HAP-1 (cell line): ENCODE results near the gene UNC13B.

Source experiments
- DNase-seq, 2 experiments: peaks; one replicate each; pipeline ENCODE4 v3.0.0-alpha.2; 2016 to 2020; ENCODE audit warnings: low spot score in 2 of 2
- H3K27me3 ChIP-seq: fragments of 250-450 bp; sonication (Bioruptor Pico); 2 replicates; pipeline ENCODE4 v1.5.1; 2020; ENCODE audit warnings: low read depth, mild to moderate bottlenecking, moderate library complexity
- H3K36me3 ChIP-seq: fragments of 250-450 bp; sonication (Bioruptor Pico); replicated peaks from 2 replicates; pipeline ENCODE4 v1.5.1; 2020; ENCODE audit warnings: mild to moderate bottlenecking
- H3K4me1 ChIP-seq: fragments of 250-450 bp; sonication (Bioruptor Pico); 2 replicates; pipeline ENCODE4 v1.5.1; 2020; ENCODE audit warnings: mild to moderate bottlenecking
- H3K4me3 ChIP-seq: fragments of 250-450 bp; sonication (Bioruptor Pico); 2 replicates; pipeline ENCODE4 v1.5.1; 2020; ENCODE audit warnings: mild to moderate bottlenecking, moderate library complexity
- H3K9me3 ChIP-seq: fragments of 250-450 bp; sonication (Bioruptor Pico); 2 replicates; pipeline ENCODE4 v1.5.1; 2020; ENCODE audit warnings: mild to moderate bottlenecking, moderate library complexity
- in situ Hi-C: fragments of 300-500 bp; cut with MboI; formaldehyde crosslinking; loops from 3 replicates; pipeline ENCODE4 v1.14.3; 2020; ENCODE audit warnings: low sequenced_read_pairs, inconsistent platforms, mixed read lengths

The UNC13B gene

GRCh38 chr9:35161713-35162604, at the start of gene UNC13B:
Gene UNC13B (plus strand): TSS chr9:35162009. CDS start chr9:35162284, 275 bp downstream.
- in situ Hi-C loops: no loop called here
- DNase-seq: peak; percentile 91 to 96
- peak within 1 kb of the TSS; percentile 80 for H3K4me3 ChIP-seq

DNA sequence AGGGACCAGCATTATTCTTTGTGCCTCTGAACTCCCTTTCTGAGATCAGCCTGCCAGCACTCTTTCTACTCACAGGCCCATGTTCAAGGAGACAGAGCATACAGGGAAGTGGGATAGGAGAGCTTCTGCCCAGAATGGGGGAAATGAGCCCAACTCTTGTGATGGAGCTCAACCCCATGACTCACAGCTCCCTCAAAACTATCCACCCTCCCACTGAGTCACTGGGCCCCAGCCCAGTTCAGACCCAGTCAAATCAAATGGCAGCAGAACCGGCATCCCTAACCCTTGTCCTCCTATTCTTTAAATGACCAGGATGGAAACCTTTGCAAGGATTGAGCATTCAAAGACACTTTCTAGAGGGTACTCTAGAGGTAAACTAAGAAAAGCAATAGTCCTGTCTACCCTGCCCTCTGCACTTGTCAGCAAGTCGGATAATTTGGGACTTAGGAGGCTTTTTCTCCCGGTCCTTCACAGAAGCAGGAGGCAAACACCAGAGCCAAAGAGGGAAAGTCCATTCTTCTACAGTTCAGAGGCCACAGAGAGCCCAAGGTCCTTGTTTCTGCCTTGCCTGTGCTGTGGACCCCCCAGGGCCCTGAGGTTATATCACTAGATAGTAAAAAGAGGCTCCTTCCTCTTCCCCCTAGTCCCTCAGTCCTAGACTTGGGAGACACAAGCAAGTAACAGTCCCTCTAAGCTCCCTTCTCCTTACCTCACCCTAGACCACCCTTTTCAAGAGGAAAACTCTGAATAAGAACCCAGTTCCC, 49.4 kb upstream of the UNC13B start:
- no peak for DNase-seq
- Histone ChIP-seq H3K4me3 (no peak overlapping the region), H3K27me3 (no peaks in the 10 kb centered on the region), H3K4me1 (peaks cover 20% of the 10 kb centered on the region), H3K9me3 (no peaks in the 10 kb centered on the region), H3K36me3 (no peaks in the 10 kb centered on the region)
- in situ Hi-C loops: loop anchor here (25.0 kb wide), 1 partner anchor 450 kb away; a partner anchor contains a TSS

More at GRCh38 chr9:35161713-35162604, at the start of gene UNC13B:
- Histone ChIP-seq H3K4me1 (peaks cover 34% of the 10 kb centered on the region), H3K36me3 (no peaks in the 10 kb centered on the region), H3K9me3 (no peaks in the 10 kb centered on the region), H3K27me3 (no peaks in the 10 kb centered on the region)

GRCh38 chr9:35114113-35114839, 47.5 kb upstream of the UNC13B start:
- H3K27me3 ChIP-seq: no peaks in the 10 kb centered on the region
- no peaks in the 10 kb centered on the region for H3K36me3 ChIP-seq
- peaks cover 20% of the 10 kb centered on the region for H3K4me1 ChIP-seq
- H3K4me3 ChIP-seq: peak overlapping the region; percentile 46
- peak; percentile 94 to 96 for DNase-seq
- no peaks in the 10 kb centered on the region for H3K9me3 ChIP-seq
- in situ Hi-C loops: loop anchor here (25.0 kb wide), 1 partner anchor 448 kb away; a partner anchor contains a TSS

- in situ Hi-C loops: loop anchor here (5.0 to 25.0 kb wide), 3 partner anchors 147 to 447 kb away; a partner anchor contains a TSS
- H3K27me3 ChIP-seq: no peaks in the 10 kb centered on the region
- peak overlapping the region; percentile 46 for H3K4me3 ChIP-seq
- H3K9me3 ChIP-seq: no peaks in the 10 kb centered on the region
- H3K36me3 ChIP-seq: no peaks in the 10 kb centered on the region
- peaks cover 20% of the 10 kb centered on the region for H3K4me1 ChIP-seq
- DNase-seq: peak in 1 of 2 experiments; percentile 62
Measured at GRCh38 chr9:35114840-35115628, 46.8 kb upstream of the UNC13B start.

- no peaks in the 10 kb centered on the region for H3K36me3 ChIP-seq
- peak within 1 kb of the TSS; percentile 46 for H3K4me3 ChIP-seq
- in situ Hi-C loops: loop anchor here (5.0 to 25.0 kb wide), 3 partner anchors 146 to 446 kb away; a partner anchor contains a TSS
- peak; percentile 95 to 100 for DNase-seq
- H3K9me3 ChIP-seq: no peaks in the 10 kb centered on the region
- H3K27me3 ChIP-seq: no peaks in the 10 kb centered on the region
- peaks cover 20% of the 10 kb centered on the region for H3K4me1 ChIP-seq
Measured at GRCh38 chr9:35115680-35116538, 45.9 kb upstream of the UNC13B start, which contains the start of gene ATOSB. Gene ATOSB (minus strand): TSS chr9:35115862. CDS start chr9:35108274, 7,588 bp downstream.

DNA sequence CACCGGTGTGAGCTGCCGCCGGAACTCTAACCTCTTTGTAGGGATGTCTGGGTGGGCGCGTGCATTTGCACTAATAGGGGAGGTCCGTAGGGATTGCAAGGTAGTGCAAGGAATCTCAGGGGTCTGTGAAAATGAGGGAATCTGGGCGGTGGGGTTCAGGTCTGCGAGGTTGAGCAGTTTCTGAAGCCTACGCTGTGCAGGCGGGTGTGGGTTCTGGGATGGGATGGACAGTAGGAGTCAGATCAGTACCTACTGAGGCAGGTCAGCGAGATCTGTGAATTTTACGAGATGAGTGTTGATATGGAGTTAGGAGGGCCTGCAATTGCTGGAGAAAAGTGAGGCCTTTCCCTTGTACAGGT, 45.3 kb upstream of the UNC13B start:
- DNase-seq: no peak
- no peaks in the 10 kb centered on the region for H3K36me3 ChIP-seq
- in situ Hi-C loops: loop anchor here (5.0 to 25.0 kb wide), 3 partner anchors 146 to 446 kb away; a partner anchor contains a TSS
- no peaks in the 10 kb centered on the region for H3K27me3 ChIP-seq
- peak overlapping the region; percentile 46 for H3K4me3 ChIP-seq
- H3K9me3 ChIP-seq: no peaks in the 10 kb centered on the region
- peaks cover 20% of the 10 kb centered on the region for H3K4me1 ChIP-seq

GRCh38 chr9:35116898-35117551, 44.8 kb upstream of the UNC13B start:
- no peaks in the 10 kb centered on the region for H3K36me3 ChIP-seq
- in situ Hi-C loops: loop anchor here (5.0 to 25.0 kb wide), 3 partner anchors 145 to 445 kb away; a partner anchor contains a TSS

DNA sequence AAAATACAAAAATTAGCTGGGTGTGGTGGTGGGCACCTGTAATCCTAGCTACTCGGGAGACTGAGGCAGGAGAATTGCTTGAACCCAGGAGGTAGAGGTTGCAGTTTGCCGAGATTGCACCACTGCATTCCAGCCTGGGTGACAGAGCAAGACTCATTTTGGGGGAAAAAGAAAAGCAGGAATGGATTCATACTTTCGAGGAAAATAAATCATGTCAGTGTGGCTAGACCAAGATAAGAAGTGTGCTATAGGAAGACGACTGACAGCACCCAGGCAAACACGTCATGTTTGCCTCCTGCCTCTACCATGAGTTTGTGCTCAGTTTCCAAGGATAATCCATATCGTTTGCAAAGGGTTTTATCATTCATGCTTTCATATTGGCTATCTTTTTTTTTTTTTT, 26.9 kb upstream of the UNC13B start:
- peaks cover 7% of the 10 kb centered on the region for H3K9me3 ChIP-seq
- in situ Hi-C loops: no loop called here

More at GRCh38 chr9:35116898-35117551, 44.8 kb upstream of the UNC13B start:
- DNase-seq: peak; percentile 82 to 95
- Histone ChIP-seq H3K4me1 (peaks cover 17% of the 10 kb centered on the region), H3K9me3 (no peaks in the 10 kb centered on the region), H3K27me3 (no peaks in the 10 kb centered on the region), H3K4me3 (peak overlapping the region; percentile 46)

DNA sequence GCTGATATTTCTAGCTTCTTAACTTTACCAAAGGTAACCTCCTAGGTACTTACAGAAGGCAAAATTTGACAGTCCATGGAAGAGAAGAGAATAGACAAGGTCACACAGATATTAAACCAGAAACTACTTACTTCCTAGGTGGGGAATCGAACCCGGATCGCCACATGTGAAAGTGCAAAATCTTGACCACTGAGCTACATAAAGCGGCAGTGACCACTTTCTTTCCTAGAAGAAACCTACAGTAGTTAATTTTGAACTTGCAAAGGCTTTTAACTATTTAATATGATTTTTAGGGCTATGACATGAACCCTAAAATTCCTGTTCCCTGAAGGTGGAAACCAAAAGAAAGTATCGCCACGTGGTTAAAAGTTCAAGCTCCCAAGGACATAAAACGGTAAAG, 25.8 kb upstream of the UNC13B start:
- in situ Hi-C loops: no loop called here
- H3K4me1 ChIP-seq: no peaks in the 10 kb centered on the region
- DNase-seq: no peak
- H3K27me3 ChIP-seq: 0 out of 2 replicates have a peak, but pooled peaks cover 2% of the 10 kb centered on the region
- H3K9me3 ChIP-seq: peaks cover 4% of the 10 kb centered on the region
- no peaks in the 10 kb centered on the region for H3K36me3 ChIP-seq
- H3K4me3 ChIP-seq: no peak overlapping the region

More for the DNA sequence above, 26.9 kb upstream of the UNC13B start:
- Histone ChIP-seq H3K4me3 (no peak overlapping the region), H3K36me3 (no peaks in the 10 kb centered on the region), H3K4me1 (no peaks in the 10 kb centered on the region), H3K27me3 (0 out of 2 replicates have a peak, but pooled peaks cover 2% of the 10 kb centered on the region)
- DNase-seq: no peak

DNA sequence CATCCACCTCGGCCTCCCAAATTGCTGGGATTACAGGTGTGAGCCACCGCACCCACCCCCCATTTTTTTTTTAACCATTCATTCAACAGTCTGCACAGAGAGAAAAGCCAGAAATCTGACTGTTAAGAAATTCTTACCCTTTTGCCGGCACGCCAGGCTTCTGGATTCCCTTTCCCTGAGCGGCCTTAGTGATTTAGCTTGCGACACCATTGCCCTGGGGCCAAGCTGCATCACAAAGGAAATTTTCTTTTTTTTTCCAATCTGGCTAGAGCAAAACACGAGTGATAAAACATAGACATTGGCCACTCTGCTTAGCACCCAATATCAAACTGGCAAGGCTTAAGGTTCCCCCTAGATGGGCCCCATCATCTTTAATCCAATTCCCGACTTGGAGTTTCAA, 24.9 kb upstream of the UNC13B start:
- no peak overlapping the region for H3K4me3 ChIP-seq
- no peak for DNase-seq
- H3K36me3 ChIP-seq: no peaks in the 10 kb centered on the region
- 0 out of 2 replicates have a peak, but pooled peaks cover 2% of the 10 kb centered on the region for H3K27me3 ChIP-seq
- in situ Hi-C loops: no loop called here
- no peaks in the 10 kb centered on the region for H3K4me1 ChIP-seq
- peaks cover 3% of the 10 kb centered on the region for H3K9me3 ChIP-seq

GRCh38 chr9:35140093-35140492, 21.7 kb upstream of the UNC13B start:
- Histone ChIP-seq H3K4me3 (no peak overlapping the region), H3K9me3 (peaks cover 10% of the 10 kb centered on the region; the same call in 1 of the 2 replicates), H3K36me3 (no peaks in the 10 kb centered on the region), H3K4me1 (no peaks in the 10 kb centered on the region), H3K27me3 (0 out of 2 replicates have a peak, but pooled peaks cover 2% of the 10 kb centered on the region)
- no peak for DNase-seq
- in situ Hi-C loops: no loop called here
